GM18498 (cell line): ENCODE measurements around the gene FANCC.
"Not testable (repeated sequence)": the region's sequence is repeated elsewhere in the genome, so short reads cannot be mapped to it uniquely, and the experiment has no call there.

Experiments
- ATAC-seq: cut with Tn5 transposase; IDR thresholded peaks from one replicate; pipeline ENCODE4 v1.9.1; 2021; ENCODE audit warnings: mild to moderate bottlenecking, moderate library complexity; ENCODE audit not compliant: unreplicated experiment

Gene FANCC

GRCh38 chr9:95330720-95331404, 13.4 kb upstream of the FANCC start:
- ATAC-seq, result no peak

GRCh38 chr9:95329061-95329460, 11.6 kb upstream of the FANCC start:
- ATAC-seq, result not testable (repeated sequence)

- ATAC-seq, result no peak
Observed at GRCh38 chr9:95327239-95327865, 9.8 kb upstream of the FANCC start.

GRCh38 chr9:95325221-95325620, 7.7 kb upstream of the FANCC start:
- no peak for ATAC-seq

GRCh38 chr9:95317893-95318211, 343 bp upstream of the FANCC start:
- ATAC-seq, result no peak

- peak; percentile 49 for ATAC-seq
Observed at GRCh38 chr9:95316794-95317118, 753 bp downstream of the FANCC start.

- ATAC-seq, result no peak
Observed at GRCh38 chr9:95316274-95316673, 1.2 kb downstream of the FANCC start.

GRCh38 chr9:95315108-95315746, 2.3 kb downstream of the FANCC start:
- ATAC-seq, result no peak

- no peak for ATAC-seq
Observed at GRCh38 chr9:95313010-95313498, 4.5 kb downstream of the FANCC start.

- no peak for ATAC-seq
Observed at GRCh38 chr9:95311961-95312360, 5.5 kb downstream of the FANCC start.

GRCh38 chr9:95307538-95307937, 10.0 kb downstream of the FANCC start:
- ATAC-seq, result no peak

- no peak for ATAC-seq
Observed at GRCh38 chr9:95306819-95307218, 10.7 kb downstream of the FANCC start.

- no peak for ATAC-seq
Observed at GRCh38 chr9:95305770-95306492, 11.6 kb downstream of the FANCC start.

- no peak for ATAC-seq
Observed at GRCh38 chr9:95302479-95302878, 15.0 kb downstream of the FANCC start.

- no peak for ATAC-seq
Observed at GRCh38 chr9:95297760-95298159, 19.7 kb downstream of the FANCC start.

GRCh38 chr9:95297316-95297715, 20.2 kb downstream of the FANCC start:
- no peak for ATAC-seq

- no peak for ATAC-seq
Observed at GRCh38 chr9:95296761-95297160, 20.7 kb downstream of the FANCC start.

- not testable (repeated sequence) for ATAC-seq
Observed at GRCh38 chr9:95293296-95293695, 24.2 kb downstream of the FANCC start.

- ATAC-seq, result no peak
Observed at GRCh38 chr9:95292226-95292625, 25.3 kb downstream of the FANCC start.

- ATAC-seq, result no peak
Observed at GRCh38 chr9:95286151-95286550, 31.4 kb downstream of the FANCC start.

- ATAC-seq, result no peak
Observed at GRCh38 chr9:95285307-95285706, 32.2 kb downstream of the FANCC start.
